ENCODE results near the gene EFHB.
"Not testable (repeated sequence)": the region's sequence is repeated elsewhere in the genome, so short reads cannot be mapped to it uniquely, and the experiment has no call there.

The EFHB gene

GRCh38 chr3:19959505-19959904 is 25.5 kb upstream of the EFHB start:
- TF ChIP-seq CTCF (IDR thresholded peaks at IDR 0.05; ENCODE audit: low read depth, low read length) = no peak
- no peak for DNase-seq (ENCODE audit: extremely low read depth, low read depth)

GRCh38 chr3:19957354-19957753 is 23.3 kb upstream of the EFHB start:
- DNase-seq (ENCODE audit: extremely low read depth, low read depth) = not testable (repeated sequence)

GRCh38 chr3:19954676-19955075 is 20.7 kb upstream of the EFHB start:
- no peak for TF ChIP-seq CTCF (IDR thresholded peaks at IDR 0.05; ENCODE audit: low read depth, low read length)
- no peak for DNase-seq (ENCODE audit: extremely low read depth, low read depth)

GRCh38 chr3:19950316-19950715 is 16.3 kb upstream of the EFHB start:
- TF ChIP-seq CTCF (IDR thresholded peaks at IDR 0.05; ENCODE audit: low read depth, low read length) = no peak
- DNase-seq (ENCODE audit: extremely low read depth, low read depth) = no peak

GRCh38 chr3:19948226-19948591 is 14.2 kb upstream of the EFHB start:
- DNase-seq (ENCODE audit: extremely low read depth, low read depth) = no peak
- TF ChIP-seq CTCF (IDR thresholded peaks at IDR 0.05; ENCODE audit: low read depth, low read length) = no peak

GRCh38 chr3:19947549-19948225 is 13.7 kb upstream of the EFHB start:
- TF ChIP-seq CTCF (IDR thresholded peaks at IDR 0.05; ENCODE audit: low read depth, low read length) = no peak
- DNase-seq (ENCODE audit: extremely low read depth, low read depth) = no peak

GRCh38 chr3:19946832-19947548 is 13.0 kb upstream of the EFHB start, which contains the start of gene RAB5A:
Gene RAB5A (plus strand): TSS chr3:19947097. CDS start chr3:19950899, 3,802 bp downstream.
- TF ChIP-seq CTCF (IDR thresholded peaks at IDR 0.05; ENCODE audit: low read depth, low read length) = no peak
- DNase-seq (ENCODE audit: extremely low read depth, low read depth) = peak; percentile 97
